ENCODE data around the gene C1orf198.

The C1orf198 gene

GRCh38 chr1:230877146-230877923 lies 9.0 kb upstream of the C1orf198 start:
- Histone ChIP-seq H2BK120ac (ENCODE audit: low read depth, low read length) (no peak overlapping the region), H3K27me3 (ENCODE audit: insufficient read depth, low read length, poor library complexity) (no peaks in the 10 kb centered on the region), H4K5ac (ENCODE audit: low read length) (no peak overlapping the region), H3K4me1 (ENCODE audit: control insufficient read depth, low read depth, low read length) (peaks cover 4% of the 10 kb centered on the region), H3K79me2 (ENCODE audit: control insufficient read depth, insufficient read depth, low read length) (no peaks in the 10 kb centered on the region), H2BK15ac (replicated peaks; ENCODE audit: low read depth) (no peak overlapping the region), H2AK5ac (ENCODE audit: low read length) (no peak overlapping the region), H4K8ac (ENCODE audit: low read depth, low read length) (no peak overlapping the region), H2BK5ac (ENCODE audit: low read length) (no peak overlapping the region), H3K9ac (ENCODE audit: low read length) (no peak overlapping the region), H3K4ac (ENCODE audit: low read depth, low read length) (no peak overlapping the region), H3K4me2 (ENCODE audit: low read length) (no peak overlapping the region), H3K27ac (ENCODE audit: low read depth, low read length) (no peak overlapping the region), H3K18ac (ENCODE audit: low read length) (no peak overlapping the region), H3K4me3 (ENCODE audit: low read length) (no peak overlapping the region), H3K79me1 (ENCODE audit: low read length) (no peaks in the 10 kb centered on the region), H3K23ac (ENCODE audit: low read length) (no peak overlapping the region), H3K36me3 (ENCODE audit: control insufficient read depth, insufficient read depth, low read length) (no peaks in the 10 kb centered on the region), H3K56ac (ENCODE audit: low read length) (no peak overlapping the region)
- DNase-seq, result no peak
- no CpG with 5 or more reads among the region's 14 CpGs for WGBS (ENCODE audit: extremely low coverage, insufficient coverage, low lambda C conversion rate)

GRCh38 chr1:230876660-230877059 lies 8.3 kb upstream of the C1orf198 start:
- no peaks in the 10 kb centered on the region for H3K36me3 ChIP-seq (ENCODE audit: control insufficient read depth, insufficient read depth, low read length)
- no peak overlapping the region for H4K8ac ChIP-seq (ENCODE audit: low read depth, low read length)
- peaks cover 4% of the 10 kb centered on the region for H3K4me1 ChIP-seq (ENCODE audit: control insufficient read depth, low read depth, low read length)
- no peak for DNase-seq
- no peak overlapping the region for H3K56ac ChIP-seq (ENCODE audit: low read length)
- no peak overlapping the region for H3K9ac ChIP-seq (ENCODE audit: low read length)
- no peak overlapping the region for H2AK5ac ChIP-seq (ENCODE audit: low read length)
- H3K79me1 ChIP-seq (ENCODE audit: low read length), result no peaks in the 10 kb centered on the region
- H3K27me3 ChIP-seq (ENCODE audit: insufficient read depth, low read length, poor library complexity), result no peaks in the 10 kb centered on the region
- H3K79me2 ChIP-seq (ENCODE audit: control insufficient read depth, insufficient read depth, low read length), result no peaks in the 10 kb centered on the region
- H3K4me2 ChIP-seq (ENCODE audit: low read length), result no peak overlapping the region
- WGBS (ENCODE audit: extremely low coverage, insufficient coverage, low lambda C conversion rate), result no CpG with 5 or more reads among the region's 6 CpGs
- H2BK5ac ChIP-seq (ENCODE audit: low read length), result no peak overlapping the region
- H3K18ac ChIP-seq (ENCODE audit: low read length), result no peak overlapping the region
- H2BK120ac ChIP-seq (ENCODE audit: low read depth, low read length), result no peak overlapping the region
- no peak overlapping the region for H4K5ac ChIP-seq (ENCODE audit: low read length)
- H3K4me3 ChIP-seq (ENCODE audit: low read length), result no peak overlapping the region
- no peak overlapping the region for H3K27ac ChIP-seq (ENCODE audit: low read depth, low read length)
- no peak overlapping the region for H2BK15ac ChIP-seq (replicated peaks; ENCODE audit: low read depth)
- no peak overlapping the region for H3K4ac ChIP-seq (ENCODE audit: low read depth, low read length)
- no peak overlapping the region for H3K23ac ChIP-seq (ENCODE audit: low read length)

- Histone ChIP-seq H4K8ac (ENCODE audit: low read depth, low read length) (no peak overlapping the region), H3K79me2 (ENCODE audit: control insufficient read depth, insufficient read depth, low read length) (no peaks in the 10 kb centered on the region), H3K4ac (ENCODE audit: low read depth, low read length) (no peak overlapping the region), H2AK5ac (ENCODE audit: low read length) (no peak overlapping the region), H3K4me3 (ENCODE audit: low read length) (no peak overlapping the region), H2BK15ac (replicated peaks; ENCODE audit: low read depth) (no peak overlapping the region), H3K18ac (ENCODE audit: low read length) (no peak overlapping the region), H3K23ac (ENCODE audit: low read length) (no peak overlapping the region), H3K4me1 (ENCODE audit: control insufficient read depth, low read depth, low read length) (peaks cover 4% of the 10 kb centered on the region), H3K27me3 (ENCODE audit: insufficient read depth, low read length, poor library complexity) (no peaks in the 10 kb centered on the region), H3K79me1 (ENCODE audit: low read length) (no peaks in the 10 kb centered on the region), H2BK5ac (ENCODE audit: low read length) (no peak overlapping the region), H3K36me3 (ENCODE audit: control insufficient read depth, insufficient read depth, low read length) (no peaks in the 10 kb centered on the region), H3K56ac (ENCODE audit: low read length) (no peak overlapping the region), H4K5ac (ENCODE audit: low read length) (no peak overlapping the region), H2BK120ac (ENCODE audit: low read depth, low read length) (no peak overlapping the region), H3K9ac (ENCODE audit: low read length) (no peak overlapping the region), H3K4me2 (ENCODE audit: low read length) (no peak overlapping the region), H3K27ac (ENCODE audit: low read depth, low read length) (no peak overlapping the region)
- no peak for DNase-seq
- WGBS (ENCODE audit: extremely low coverage, insufficient coverage, low lambda C conversion rate), result no CpG with 5 or more reads among the region's 8 CpGs
Measured at GRCh38 chr1:230875370-230875769, 7.0 kb upstream of the C1orf198 start.

- H3K4me3 ChIP-seq (ENCODE audit: low read length), result no peak overlapping the region
- no peak overlapping the region for H2BK120ac ChIP-seq (ENCODE audit: low read depth, low read length)
- H3K4me2 ChIP-seq (ENCODE audit: low read length), result no peak overlapping the region
- no peak overlapping the region for H4K5ac ChIP-seq (ENCODE audit: low read length)
- H3K18ac ChIP-seq (ENCODE audit: low read length), result no peak overlapping the region
- no peak overlapping the region for H4K8ac ChIP-seq (ENCODE audit: low read depth, low read length)
- no peak overlapping the region for H2AK5ac ChIP-seq (ENCODE audit: low read length)
- H3K23ac ChIP-seq (ENCODE audit: low read length), result no peak overlapping the region
- H2BK5ac ChIP-seq (ENCODE audit: low read length), result no peak overlapping the region
- no peak overlapping the region for H3K56ac ChIP-seq (ENCODE audit: low read length)
- H3K79me1 ChIP-seq (ENCODE audit: low read length), result peaks cover 7% of the 10 kb centered on the region
- H3K36me3 ChIP-seq (ENCODE audit: control insufficient read depth, insufficient read depth, low read length), result no peaks in the 10 kb centered on the region
- H3K9ac ChIP-seq (ENCODE audit: low read length), result no peak overlapping the region
- H3K27me3 ChIP-seq (ENCODE audit: insufficient read depth, low read length, poor library complexity), result no peaks in the 10 kb centered on the region
- no peak for DNase-seq
- H3K4ac ChIP-seq (ENCODE audit: low read depth, low read length), result no peak overlapping the region
- peak overlapping the region; percentile 8 for H2BK15ac ChIP-seq (replicated peaks; ENCODE audit: low read depth)
- peaks cover 2% of the 10 kb centered on the region for H3K4me1 ChIP-seq (ENCODE audit: control insufficient read depth, low read depth, low read length)
- H3K79me2 ChIP-seq (ENCODE audit: control insufficient read depth, insufficient read depth, low read length), result peaks cover 6% of the 10 kb centered on the region
- no CpG with 5 or more reads among the region's 4 CpGs for WGBS (ENCODE audit: extremely low coverage, insufficient coverage, low lambda C conversion rate)
- H3K27ac ChIP-seq (ENCODE audit: low read depth, low read length), result no peak overlapping the region
Measured at GRCh38 chr1:230870916-230871315, 2.6 kb upstream of the C1orf198 start.

- Histone ChIP-seq H3K36me3 (ENCODE audit: control insufficient read depth, insufficient read depth, low read length) (no peaks in the 10 kb centered on the region), H3K18ac (ENCODE audit: low read length) (peak overlapping the region; percentile 88), H2BK5ac (ENCODE audit: low read length) (no peak overlapping the region), H3K79me2 (ENCODE audit: control insufficient read depth, insufficient read depth, low read length) (peaks cover 12% of the 10 kb centered on the region), H2AK5ac (ENCODE audit: low read length) (no peak overlapping the region), H3K4ac (ENCODE audit: low read depth, low read length) (peak overlapping the region; percentile 62), H2BK120ac (ENCODE audit: low read depth, low read length) (peak overlapping the region; percentile 89), H3K56ac (ENCODE audit: low read length) (peak overlapping the region; percentile 95), H2BK15ac (replicated peaks; ENCODE audit: low read depth) (peak overlapping the region; percentile 59), H3K4me1 (ENCODE audit: control insufficient read depth, low read depth, low read length) (peaks cover 2% of the 10 kb centered on the region), H3K4me2 (ENCODE audit: low read length) (peak overlapping the region; percentile 74), H3K27ac (ENCODE audit: low read depth, low read length) (no peak overlapping the region), H4K8ac (ENCODE audit: low read depth, low read length) (no peak overlapping the region), H3K23ac (ENCODE audit: low read length) (no peak overlapping the region), H4K5ac (ENCODE audit: low read length) (no peak overlapping the region), H3K4me3 (ENCODE audit: low read length) (no peak overlapping the region), H3K27me3 (ENCODE audit: insufficient read depth, low read length, poor library complexity) (no peaks in the 10 kb centered on the region), H3K79me1 (ENCODE audit: low read length) (peaks cover 12% of the 10 kb centered on the region), H3K9ac (ENCODE audit: low read length) (peak overlapping the region; percentile 92)
- no CpG with 5 or more reads among the region's 4 CpGs for WGBS (ENCODE audit: extremely low coverage, insufficient coverage, low lambda C conversion rate)
- no peak for DNase-seq
Measured at GRCh38 chr1:230869500-230869899, 1.2 kb upstream of the C1orf198 start.

Measured in mesendoderm (in vitro differentiated cells).